NCI-H128 (cell line): Measurements from ENCODE around the gene KRT74.

Experiments used
- DNase-seq: peaks from one replicate; lab custom pipeline; 2025; ENCODE audit not compliant: unreplicated experiment; lab: John Stamatoyannopoulos, UW

The KRT74 gene

GRCh38 chr12:52575948-52576347 lies 2.3 kb upstream of the KRT74 start:
- no peak for DNase-seq

- no peak for DNase-seq
These were observed 1.6 kb upstream of the KRT74 start for GRCh38 chr12:52575256-52575655.

- no peak for DNase-seq
These were observed 337 bp downstream of the KRT74 start for GRCh38 chr12:52573306-52573705.

- no peak for DNase-seq
These were observed 3.1 kb downstream of the KRT74 start for GRCh38 chr12:52570511-52570910.

- DNase-seq, result no peak
These were observed 5.5 kb downstream of the KRT74 start for GRCh38 chr12:52568111-52568510.

GRCh38 chr12:52566847-52567291 lies 6.8 kb downstream of the KRT74 start:
- DNase-seq, result no peak

GRCh38 chr12:52564582-52564981 lies 9.1 kb downstream of the KRT74 start:
- DNase-seq, result no peak

GRCh38 chr12:52561880-52562449 lies 11.7 kb downstream of the KRT74 start:
- no peak for DNase-seq

GRCh38 chr12:52559979-52560378 lies 13.7 kb downstream of the KRT74 start:
- DNase-seq, result no peak

- DNase-seq, result no peak
These were observed 14.7 kb downstream of the KRT74 start for GRCh38 chr12:52558781-52559445.

- no peak for DNase-seq
These were observed 16.2 kb downstream of the KRT74 start for GRCh38 chr12:52557476-52557875.

- no peak for DNase-seq
These were observed 18.1 kb downstream of the KRT74 start for GRCh38 chr12:52555577-52555976.

- DNase-seq, result no peak
These were observed 20.9 kb downstream of the KRT74 start, which contains the start of gene KRT71 for GRCh38 chr12:52552681-52553195. KRT71 (minus strand) TSS chr12:52553145; CDS start chr12:52553077, 68 bp downstream.

- DNase-seq, result no peak
These were observed 21.6 kb downstream of the KRT74 start for GRCh38 chr12:52552055-52552454.

GRCh38 chr12:52551216-52551865 lies 22.3 kb downstream of the KRT74 start:
- no peak for DNase-seq

GRCh38 chr12:52546126-52546525 lies 27.5 kb downstream of the KRT74 start:
- no peak for DNase-seq

GRCh38 chr12:52543985-52544883 lies 29.4 kb downstream of the KRT74 start:
- DNase-seq, result no peak

- no peak for DNase-seq
These were observed 30.8 kb downstream of the KRT74 start for GRCh38 chr12:52542785-52543318.

GRCh38 chr12:52542157-52542556 lies 31.5 kb downstream of the KRT74 start:
- DNase-seq, result no peak

GRCh38 chr12:52541709-52542108 lies 31.9 kb downstream of the KRT74 start:
- no peak for DNase-seq

GRCh38 chr12:52540531-52540930 lies 33.1 kb downstream of the KRT74 start:
- no peak for DNase-seq
